ENCODE measurements around the gene ADAMTS10. TPM values are rescaled to one million over a fixed set of nuclear protein-coding genes. Genes with fewer than 3 reads are reported as not detected.

The ADAMTS10 gene
- total and polyA plus RNA-seq, 2 of the 8 experiments (the other 6 are each of a cell fraction or from before 2014, with no cell fraction given), result 6.9 to 17.4 TPM

DNA sequence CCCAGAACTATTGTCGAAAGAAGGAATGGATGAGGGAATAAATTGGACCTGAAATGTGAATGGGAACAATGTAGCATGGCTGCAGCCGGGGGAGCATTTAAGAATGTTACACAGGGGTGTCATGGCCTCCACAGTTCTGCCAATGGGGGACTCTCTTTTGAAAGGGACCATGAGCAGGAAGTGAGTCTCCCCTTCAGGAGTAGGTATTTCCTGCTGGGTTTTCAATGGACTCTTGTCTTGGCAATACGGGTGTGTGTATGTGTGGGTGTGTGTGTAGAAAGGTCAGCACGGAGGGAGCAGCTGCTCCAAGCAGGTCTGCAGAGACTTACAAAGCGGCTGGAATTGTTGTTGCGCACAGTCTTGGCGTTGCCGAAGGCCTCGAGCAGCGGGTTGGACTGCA, 57.7 kb downstream of the ADAMTS10 start:
- FAIRE-seq, result peak; percentile 93
- TF ChIP-seq NRF1 (IDR thresholded peaks at IDR 0.05; ENCODE audit: low read depth, low read length) (no peak), CTBP2 (IDR thresholded peaks at IDR 0.05; ENCODE audit: borderline replicate concordance, insufficient read depth, insufficient read length, low read length) (no peak), RBBP5 (IDR thresholded peaks at IDR 0.05; ENCODE audit: borderline replicate concordance, low read depth, low read length) (no peak), MAFK (IDR thresholded peaks at IDR 0.05; ENCODE audit: low read depth, low read length) (no peak), SIN3A (conservative IDR thresholded peaks at IDR 0.05 in 1 of 2, IDR thresholded peaks at IDR 0.05 in 1 of 2; ENCODE audit: low read depth in 1 of 2, low read length in 2 of 2) (peak; percentile 90 to 94; a peak in 3 of 4 replicates), PHF8 (conservative IDR thresholded peaks at IDR 0.05; ENCODE audit: low read depth, low read length) (no peak), TAF7 (optimal IDR thresholded peaks at IDR 0.05; ENCODE audit: borderline replicate concordance, low read depth, low read length) (no peak), RNF2 (IDR thresholded peaks at IDR 0.05; ENCODE audit: borderline replicate concordance, low read depth, low read length, missing control alignments, poor library complexity, severe bottlenecking) (no peak)
- TF ChIP-seq, protein P1, sequence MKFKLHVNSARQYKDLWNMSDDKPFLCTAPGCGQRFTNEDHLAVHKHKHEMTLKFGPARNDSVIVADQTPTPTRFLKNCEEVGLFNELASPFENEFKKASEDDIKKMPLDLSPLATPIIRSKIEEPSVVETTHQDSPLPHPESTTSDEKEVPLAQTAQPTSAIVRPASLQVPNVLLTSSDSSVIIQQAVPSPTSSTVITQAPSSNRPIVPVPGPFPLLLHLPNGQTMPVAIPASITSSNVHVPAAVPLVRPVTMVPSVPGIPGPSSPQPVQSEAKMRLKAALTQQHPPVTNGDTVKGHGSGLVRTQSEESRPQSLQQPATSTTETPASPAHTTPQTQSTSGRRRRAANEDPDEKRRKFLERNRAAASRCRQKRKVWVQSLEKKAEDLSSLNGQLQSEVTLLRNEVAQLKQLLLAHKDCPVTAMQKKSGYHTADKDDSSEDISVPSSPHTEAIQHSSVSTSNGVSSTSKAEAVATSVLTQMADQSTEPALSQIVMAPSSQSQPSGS (IDR thresholded peaks at IDR 0.05; ENCODE audit: low read length), result peak; percentile 81; the same call in 1 of the 2 replicates
- TF ChIP-seq, protein P2, sequence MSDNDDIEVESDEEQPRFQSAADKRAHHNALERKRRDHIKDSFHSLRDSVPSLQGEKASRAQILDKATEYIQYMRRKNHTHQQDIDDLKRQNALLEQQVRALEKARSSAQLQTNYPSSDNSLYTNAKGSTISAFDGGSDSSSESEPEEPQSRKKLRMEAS (IDR thresholded peaks at IDR 0.05), result no peak; the same call in 1 of the 2 replicates

More for the DNA sequence above, 57.7 kb downstream of the ADAMTS10 start:
- Histone ChIP-seq H4K5ac (ENCODE audit: insufficient read length, low read depth, low read length) (no peak overlapping the region), H4K8ac (ENCODE audit: extremely low read depth, insufficient read depth, low read length) (peak overlapping the region; percentile 91), H3K36me3 (ENCODE audit: control insufficient read depth in 2 of 4, insufficient read depth in 4 of 4, low read length in 3 of 4) (no peaks in the 10 kb centered on the region), H3K79me1 (ENCODE audit: low read depth, low read length) (no peaks in the 10 kb centered on the region), H2AK5ac (ENCODE audit: low read depth, low read length) (no peak overlapping the region), H3K9ac (replicated peaks in 1 of 4; ENCODE audit: extremely low read depth in 1 of 4, low read depth in 3 of 4, low read length in 3 of 4) (no peak overlapping the region), H3K4me2 (ENCODE audit: insufficient read depth in 1 of 2, low read depth in 2 of 2, low read length in 2 of 2) (no peak overlapping the region), H3K27me3 (replicated peaks in 1 of 4; ENCODE audit: control insufficient read depth in 3 of 4, extremely low read depth in 1 of 4, insufficient read depth in 3 of 4, low read length in 3 of 4) (no peaks in the 10 kb centered on the region), H3K56ac (replicated peaks; ENCODE audit: insufficient read length, low read depth, low read length) (no peak overlapping the region), H3K14ac (ENCODE audit: insufficient read length) (no peak overlapping the region), H3K4me1 (replicated peaks in 1 of 4; ENCODE audit: control insufficient read depth in 3 of 4, insufficient read depth in 4 of 4, low read length in 3 of 4) (no peaks in the 10 kb centered on the region; a peak in 2 of 7 replicates), H3K23ac (ENCODE audit: insufficient read length) (no peak overlapping the region), H3K79me2 (ENCODE audit: control insufficient read depth in 1 of 2, insufficient read depth in 2 of 2, low read length in 2 of 2) (no peaks in the 10 kb centered on the region), H3K4ac (replicated peaks; ENCODE audit: insufficient read length, low read depth, low read length) (no peak overlapping the region), H4K20me1 (replicated peaks in 1 of 2; ENCODE audit: control insufficient read depth in 1 of 2, insufficient read depth in 2 of 2, low read length in 2 of 2) (no peaks in the 10 kb centered on the region), H3K23me2 (ENCODE audit: low read depth, low read length) (no peaks in the 10 kb centered on the region), H2BK15ac (ENCODE audit: low read length) (0 out of 2 replicates have a peak overlapping the region, but pooled peaks have one; percentile 63), H3K9me3 (ENCODE audit: insufficient read depth in 2 of 2, low read depth in 1 of 2, low read length in 1 of 2) (no peaks in the 10 kb centered on the region), H2AFZ (ENCODE audit: low read length) (no peak overlapping the region), H2BK12ac (ENCODE audit: low read depth, low read length) (peak overlapping the region; percentile 14; the same call in 1 of the 2 replicates), H3K4me3 (ENCODE audit: extremely low read depth in 1 of 4, insufficient read depth in 2 of 4, low read depth in 3 of 4, low read length in 4 of 4) (no peak overlapping the region), H2BK120ac (replicated peaks; ENCODE audit: low read depth, low read length) (no peak overlapping the region), H2BK20ac (ENCODE audit: low read length) (no peak overlapping the region), H2BK5ac (ENCODE audit: low read depth, low read length) (no peak overlapping the region), H3K27ac (ENCODE audit: low read depth, low read length) (no peak overlapping the region), H3K18ac (ENCODE audit: extremely low read depth, low read length) (no peak overlapping the region; the same call in 1 of the 2 replicates), H4K91ac (replicated peaks; ENCODE audit: insufficient read length, low read length) (peak overlapping the region; percentile 34)
- peak; percentile 10 to 55 for DNase-seq (ENCODE audit: low read depth in 1 of 2, low spot score in 2 of 2)
- ChIA-PET POLR2A (ENCODE audit: partially characterized antibody) (interaction anchor here (0.7 to 4.0 kb wide), 3 partner anchors 25 to 62 kb away, joined by 3 to 13 read pairs (median 4); partner anchors contain the start of gene MYO1F), CTCF (ENCODE audit: partially characterized antibody) (no interaction called here)
- 87% methylated on average over 10 of the region's 10 CpGs; no CpG with 5 or more reads in 1 of the 2 experiments for WGBS, 2 experiments (ENCODE audit: extremely low coverage in 1 of 2, insufficient coverage in 1 of 2, insufficient read length in 1 of 2, insufficient replicate concordance in 2 of 2, low coverage in 1 of 2, low lambda C conversion rate in 2 of 2, missing lambda C conversion rate in 1 of 2)
